Mammary epithelial cell (primary cell): ENCODE results near the gene RCBTB1.

Experiments used
- CTCF ChIP-seq, 2 donors: IDR thresholded peaks in 1 of 2; conservative IDR thresholded peaks in 1 of 2; 2 replicates each; pipeline ENCODE4 v1.5.1; 2011 to 2012; ENCODE audit warnings: inconsistent platforms in 2 of 2, low read length in 2 of 2, mild to moderate bottlenecking in 2 of 2, control low read depth in 1 of 2, low read depth in 1 of 2; ENCODE audit not compliant: insufficient read depth in 1 of 2; ENCODE audit errors: extremely low read depth in 1 of 2
- EZH2 ChIP-seq: IDR thresholded peaks from 2 replicates; pipeline ENCODE4 v1.6.1; 2012; ENCODE audit warnings: low read length, inconsistent platforms, borderline replicate concordance

- TF ChIP-seq CTCF (conservative IDR thresholded peaks at IDR 0.05 in 1 of 2, IDR thresholded peaks at IDR 0.05 in 1 of 2; ENCODE audit: extremely low read depth in 1 of 2, insufficient read depth in 1 of 2, low read depth in 1 of 2, low read length in 2 of 2) (no peak), EZH2 (no peak)
Observed at GRCh38 chr13:49616676-49617065, 31.3 kb upstream of the RCBTB1 start.
